ENCODE data around the gene EZH2.

Gene EZH2

DNA sequence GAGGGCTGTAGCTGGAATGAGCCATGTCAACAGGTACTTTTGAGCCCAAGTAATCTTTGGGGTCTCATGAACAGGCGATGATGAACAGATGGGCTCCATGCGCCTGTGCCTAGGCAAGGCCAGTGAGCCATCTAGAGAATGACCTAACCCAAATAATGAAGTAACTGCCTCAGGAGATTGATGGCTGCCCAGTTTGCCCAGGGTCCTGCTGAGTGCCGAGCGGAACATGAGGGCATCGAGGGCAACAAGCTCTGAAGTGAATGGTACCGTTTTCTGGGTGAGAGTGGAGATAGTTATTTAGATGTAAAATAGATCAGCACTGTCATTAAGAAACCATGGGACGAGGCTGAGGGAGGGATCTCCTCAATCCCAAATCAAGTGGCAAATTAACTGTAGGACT is 77.9 kb downstream of the EZH2 start:
- no peak for DNase-seq (ENCODE audit: low read depth)

DNA sequence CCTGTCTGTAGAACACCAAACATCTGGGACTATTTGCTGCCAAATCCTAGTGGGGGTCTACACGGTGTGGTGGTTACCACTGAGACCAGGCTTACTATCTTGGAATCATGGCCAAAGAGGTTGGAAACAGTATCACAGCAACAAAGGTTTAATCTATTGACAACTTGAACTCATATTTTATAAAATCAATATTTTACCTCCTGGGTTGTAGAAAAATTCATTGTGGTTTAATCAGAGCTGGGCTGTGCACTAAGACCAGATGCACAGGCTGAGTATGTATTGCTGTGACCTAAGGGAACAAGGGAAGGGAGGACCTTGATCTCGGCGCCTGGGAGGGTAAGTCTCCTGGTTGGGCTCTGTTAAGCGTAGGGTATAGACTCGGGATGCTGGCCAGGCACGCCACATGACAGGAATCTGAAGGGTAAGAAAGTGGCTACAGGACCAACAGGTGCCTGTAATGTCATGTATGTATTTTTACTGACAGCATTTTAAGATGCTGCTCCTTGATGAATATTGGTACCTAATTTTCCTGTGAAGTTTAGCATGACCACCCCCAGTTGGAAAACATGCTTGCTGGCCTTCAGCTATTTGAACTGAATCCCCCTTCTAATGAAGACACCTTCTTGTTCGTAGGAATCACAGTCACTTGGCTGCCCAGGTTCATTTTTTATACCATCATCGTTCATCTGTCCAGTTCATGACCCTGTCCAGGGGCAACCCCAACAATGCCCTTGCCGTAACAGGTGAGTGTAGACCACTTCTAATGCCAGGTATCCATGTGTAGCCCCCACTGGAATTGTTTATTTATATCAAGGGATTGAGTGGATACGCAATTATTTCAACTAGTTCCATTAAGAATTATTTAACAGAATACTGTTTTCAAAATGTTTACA is 79.5 kb downstream of the EZH2 start:
- no peak for DNase-seq (ENCODE audit: low read depth)

DNA sequence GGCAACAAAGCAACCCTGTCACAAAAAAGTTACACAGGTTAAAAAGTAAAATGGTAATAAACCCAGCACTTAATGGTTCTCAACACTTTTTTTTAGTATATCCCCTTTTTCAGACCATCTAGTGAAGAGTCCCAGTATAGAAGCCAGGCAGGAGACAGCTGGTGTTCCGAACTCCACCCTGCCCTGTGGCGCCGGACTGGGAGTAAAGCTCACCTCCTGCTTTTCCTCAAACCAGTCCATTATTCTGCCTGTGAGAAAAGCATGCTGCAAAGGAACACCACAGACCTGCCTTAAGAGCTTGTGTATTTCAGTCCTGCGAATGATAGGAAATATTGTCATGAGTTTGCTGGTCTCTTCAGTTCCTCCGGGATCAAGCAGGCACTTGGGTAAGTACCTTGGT is 81.0 kb downstream of the EZH2 start:
- DNase-seq (ENCODE audit: low read depth) = no peak

DNA sequence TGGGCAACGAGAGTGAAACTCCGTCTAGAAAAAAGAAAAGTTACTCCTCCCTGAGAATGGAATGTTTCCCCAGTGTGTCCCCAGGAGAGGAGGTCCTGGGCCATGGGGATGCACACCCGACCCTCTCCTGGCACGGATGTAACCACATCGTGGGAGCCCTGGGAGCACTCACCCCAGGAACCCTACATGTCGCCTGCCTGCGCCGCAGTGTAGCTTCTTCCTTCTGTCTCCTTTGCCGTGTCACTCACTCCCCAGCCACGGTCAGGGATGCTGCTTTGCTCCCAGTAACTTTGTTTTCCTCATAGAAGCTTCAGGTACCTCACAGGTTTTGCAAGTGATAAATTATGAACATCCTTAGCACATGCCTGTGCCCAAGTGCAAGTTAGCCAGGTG is 82.0 kb downstream of the EZH2 start:
- DNase-seq (ENCODE audit: low read depth) = no peak

DNA sequence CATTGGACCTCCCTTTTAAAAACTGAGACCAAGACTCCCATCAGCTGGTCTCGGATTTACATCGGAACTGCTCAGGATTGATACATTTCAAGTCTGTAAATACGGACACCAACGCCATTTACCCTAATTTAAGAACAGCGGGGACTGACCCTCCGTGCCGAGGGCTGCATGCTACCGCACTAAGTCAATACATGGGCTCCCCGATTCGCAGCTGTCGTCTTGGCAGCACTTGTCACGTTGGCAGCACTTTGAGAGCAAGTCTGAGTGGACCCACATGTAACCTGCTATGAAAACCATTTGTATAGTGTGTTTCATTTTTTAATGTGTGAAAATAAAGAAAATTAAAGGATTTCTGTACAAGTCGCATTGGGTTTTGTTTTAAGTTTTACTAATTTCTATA is 83.4 kb downstream of the EZH2 start:
- DNase-seq (ENCODE audit: low read depth) = no peak

GRCh38 chr7:148799893-148800555 is 84.1 kb downstream of the EZH2 start:
- no peak for DNase-seq (ENCODE audit: low read depth)

- DNase-seq (ENCODE audit: low read depth) = no peak
Observed at GRCh38 chr7:148796841-148797240, 87.2 kb downstream of the EZH2 start.

DNA sequence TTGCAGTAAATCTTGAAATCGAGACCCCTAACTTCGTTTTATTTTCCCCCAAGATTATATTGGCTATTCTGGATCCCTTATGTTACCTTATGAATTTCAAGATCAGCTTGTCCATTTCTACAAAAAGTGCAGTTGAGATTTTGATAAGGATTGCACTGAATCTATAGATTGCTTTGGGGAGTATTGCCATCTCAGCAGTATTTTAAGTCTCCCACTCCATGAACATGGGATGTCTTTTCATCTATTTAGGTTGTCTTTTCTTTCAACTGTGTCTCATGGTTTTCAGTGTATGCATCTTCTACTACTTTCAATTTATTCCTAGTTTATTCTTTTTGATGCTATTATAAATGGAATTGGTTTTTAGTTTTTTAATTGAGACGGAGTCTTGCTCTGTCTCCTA is 89.6 kb downstream of the EZH2 start:
- no peak for DNase-seq (ENCODE audit: low read depth)

GRCh38 chr7:148793590-148793989 is 90.5 kb downstream of the EZH2 start:
- DNase-seq (ENCODE audit: low read depth) = no peak

DNA sequence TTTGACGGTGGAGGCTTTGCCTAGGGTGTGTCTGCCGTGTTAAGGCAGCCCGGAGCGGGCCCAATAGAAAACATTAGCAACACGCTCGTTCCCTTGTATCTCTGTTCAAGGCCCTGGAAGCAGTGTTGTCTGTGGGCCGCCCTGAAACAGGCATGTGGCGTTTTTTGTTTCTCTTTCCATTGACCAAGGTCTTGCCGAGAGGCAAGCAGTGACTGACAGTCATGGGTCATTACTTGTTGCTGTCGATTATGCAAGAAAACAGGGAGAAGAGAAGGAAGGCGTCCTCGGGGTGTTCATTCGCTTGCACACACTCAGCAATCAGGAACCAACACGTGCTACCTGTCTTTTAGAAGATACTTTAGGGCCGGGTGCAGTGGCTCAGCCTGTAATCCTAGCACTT is 92.5 kb downstream of the EZH2 start:
- no peak for DNase-seq (ENCODE audit: low read depth)

DNA sequence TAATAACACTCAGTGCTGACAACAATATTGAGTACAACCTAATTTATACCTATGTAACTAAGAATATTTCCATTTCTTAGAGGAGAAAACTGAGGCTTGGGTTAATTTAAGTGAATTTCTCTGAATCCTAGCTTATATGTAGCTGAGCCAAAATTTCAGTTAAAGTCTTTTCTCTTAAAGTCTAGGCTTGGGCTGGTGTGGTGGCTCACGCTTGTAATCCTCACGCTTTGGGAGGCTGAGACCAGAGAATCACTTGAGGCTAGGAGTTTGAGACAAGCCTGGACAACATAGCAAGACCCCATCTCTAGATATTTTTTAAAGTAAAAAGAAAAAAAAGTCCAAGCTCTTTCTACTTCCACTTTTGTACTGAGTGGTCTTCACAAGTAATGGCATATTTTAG is 93.2 kb downstream of the EZH2 start:
- DNase-seq (ENCODE audit: low read depth) = no peak

- DNase-seq (ENCODE audit: low read depth) = no peak
Observed at GRCh38 chr7:148790131-148790726, 93.9 kb downstream of the EZH2 start.

GRCh38 chr7:148789220-148789619 is 94.9 kb downstream of the EZH2 start:
- DNase-seq (ENCODE audit: low read depth) = no peak

DNA sequence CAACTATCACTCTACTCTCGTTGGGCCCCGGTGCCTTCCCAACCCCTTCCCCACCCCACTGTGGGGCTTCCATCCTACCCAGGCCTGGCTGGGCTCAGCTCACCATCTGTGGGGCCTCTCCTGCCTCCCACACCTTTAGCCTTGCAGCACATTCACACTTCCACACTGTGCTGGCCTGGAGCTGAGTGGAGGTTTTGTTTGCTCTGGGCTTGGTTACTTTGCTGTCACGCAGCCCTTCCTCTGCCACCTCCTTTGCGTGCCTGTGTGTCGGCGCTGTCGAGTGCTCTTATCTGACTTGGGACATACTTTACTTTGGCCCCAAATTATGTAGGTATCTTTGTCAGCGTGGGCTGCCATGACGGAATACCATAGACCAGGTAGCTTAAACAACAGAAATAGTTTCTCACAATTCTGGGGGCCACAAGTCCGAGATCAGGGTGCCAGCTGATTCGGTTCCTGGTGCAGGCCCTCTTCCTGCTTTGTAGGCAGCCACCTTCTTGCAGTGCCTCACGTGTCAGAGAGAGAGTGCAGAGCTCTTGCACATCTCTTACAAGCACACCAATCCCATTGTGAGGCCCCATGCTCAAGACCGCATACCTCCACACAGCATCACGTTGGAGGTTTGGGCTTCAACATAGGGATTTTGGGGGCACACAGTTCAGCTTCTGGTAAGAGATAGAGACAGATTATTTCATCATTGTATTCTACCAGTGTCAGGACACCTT is 96.4 kb downstream of the EZH2 start:
- DNase-seq (ENCODE audit: low read depth) = no peak

DNA sequence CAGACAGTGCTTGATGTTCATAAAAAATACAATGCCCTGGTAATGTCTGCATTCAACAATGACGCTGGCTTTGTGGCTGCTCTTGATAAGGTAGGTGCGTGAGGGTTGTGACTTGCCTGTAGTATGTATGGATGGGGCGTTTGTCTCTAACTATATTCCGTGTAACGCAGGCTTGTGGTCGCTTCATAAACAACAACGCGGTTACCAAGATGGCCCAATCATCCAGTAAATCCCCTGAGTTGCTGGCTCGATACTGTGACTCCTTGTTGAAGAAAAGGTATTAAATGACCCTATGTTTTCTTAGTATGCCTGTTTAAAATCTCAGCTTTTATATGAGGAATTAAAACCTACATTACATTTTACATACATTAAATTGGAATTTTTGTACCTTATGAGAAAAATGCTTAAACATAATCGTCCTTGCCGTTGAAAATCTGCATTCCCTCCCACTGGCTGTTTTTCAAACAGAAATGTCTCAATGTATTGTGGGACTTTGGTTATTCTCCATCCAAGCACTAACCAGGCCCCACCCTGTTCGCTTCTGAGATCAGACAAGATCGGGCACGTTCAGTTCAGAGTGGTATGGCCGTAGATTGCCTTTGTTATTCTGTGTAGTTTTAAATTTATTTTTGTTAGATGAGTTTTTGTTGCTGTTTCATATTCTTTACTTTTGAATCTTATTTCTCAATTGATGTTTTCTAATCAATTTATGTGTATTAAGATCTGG is 100.1 kb downstream of the EZH2 start:
- DNase-seq (ENCODE audit: low read depth) = no peak

DNA sequence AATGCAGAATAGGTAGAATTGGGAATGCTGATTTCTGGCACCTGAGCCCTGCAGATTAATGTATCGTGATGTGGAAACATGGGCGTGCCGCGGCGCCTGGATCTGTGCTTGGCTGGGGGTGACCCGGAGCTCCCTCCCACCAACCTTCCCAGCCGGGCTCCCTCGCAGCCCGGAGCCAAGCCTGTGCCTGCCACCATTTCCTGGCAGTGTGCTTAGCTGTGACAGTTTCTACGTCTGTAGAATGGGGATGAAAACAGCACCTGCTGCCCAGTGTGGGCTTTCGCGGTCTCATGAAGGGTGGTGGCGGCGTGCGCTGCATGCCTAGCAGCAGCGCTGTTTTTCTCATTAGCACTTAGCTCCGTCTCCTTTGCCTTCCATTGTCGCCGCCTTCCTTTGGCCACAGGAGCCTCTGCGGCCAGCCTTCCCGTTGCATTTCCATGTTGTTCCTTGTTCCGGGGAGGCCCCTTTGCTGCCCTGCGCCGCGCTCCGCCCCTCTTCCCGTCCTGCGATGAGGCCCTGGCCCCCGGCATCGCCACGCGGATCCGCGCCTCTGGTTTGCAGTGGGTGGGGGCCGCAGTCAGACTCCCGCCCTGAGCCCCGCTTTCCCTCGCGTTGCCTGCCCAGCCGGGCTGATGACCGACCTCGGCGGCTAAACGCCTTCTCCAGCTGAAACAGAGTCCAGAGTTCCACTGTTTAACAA is 101.2 kb downstream of the EZH2 start:
- DNase-seq (ENCODE audit: low read depth) = no peak

DNA sequence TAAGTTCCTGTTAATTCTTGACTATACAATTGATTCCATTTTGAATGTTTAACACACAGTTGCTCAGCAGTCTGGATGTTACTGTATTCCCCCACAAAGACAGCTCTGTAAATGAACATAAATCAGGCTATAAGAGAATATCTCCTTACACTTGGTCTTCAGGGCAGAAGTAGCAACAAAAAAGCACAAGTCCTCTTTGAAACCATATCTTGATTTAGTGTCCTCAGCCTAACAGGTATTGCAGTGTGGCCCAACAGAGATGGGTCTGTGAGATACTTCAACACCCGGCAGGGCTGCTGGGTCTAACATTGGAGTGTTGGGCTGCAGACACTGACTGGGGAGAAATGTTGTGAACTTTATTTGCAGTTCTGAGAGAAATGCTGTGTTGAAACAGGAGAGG is 109.6 kb downstream of the EZH2 start:
- DNase-seq (ENCODE audit: low read depth) = no peak

- DNase-seq (ENCODE audit: low read depth) = no peak
Observed at GRCh38 chr7:148773334-148773733, 110.8 kb downstream of the EZH2 start.

DNA sequence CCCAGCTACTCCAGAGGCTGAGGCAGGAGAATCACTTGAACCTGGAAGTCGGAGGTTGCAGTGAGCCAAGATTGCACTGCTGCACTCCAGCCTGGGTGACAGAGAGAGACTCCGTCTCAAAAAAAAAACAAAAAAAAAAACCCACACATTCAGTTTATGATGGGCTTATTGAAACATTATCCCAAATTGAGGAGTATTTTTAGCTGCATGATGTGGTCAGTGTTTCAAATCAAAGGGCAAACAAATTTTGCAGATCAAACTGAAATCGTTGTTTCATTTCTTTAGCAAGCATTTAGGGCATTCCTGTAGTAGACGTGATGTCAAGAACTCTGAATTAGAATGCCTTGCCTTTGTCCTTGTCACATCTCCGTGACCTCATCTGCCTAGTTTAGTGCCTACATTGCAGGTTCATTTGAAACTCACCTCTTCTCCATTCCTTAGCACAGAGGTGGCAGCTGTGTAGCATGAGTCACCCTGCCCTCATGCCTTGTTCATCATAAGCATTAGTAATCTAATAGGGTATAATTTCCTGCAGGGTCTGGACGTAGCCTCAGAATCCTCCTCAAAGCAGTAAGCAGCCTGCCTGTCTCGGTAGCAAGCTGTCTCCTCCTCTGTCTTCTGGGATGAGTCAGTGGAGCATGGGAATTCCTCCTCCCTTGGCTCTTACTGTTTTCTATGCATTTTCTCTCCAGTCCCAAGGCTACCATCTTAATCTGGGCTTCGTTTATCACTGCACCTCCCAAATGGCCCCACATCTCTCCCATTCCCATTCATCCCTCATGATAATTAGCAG is 111.6 kb downstream of the EZH2 start:
- DNase-seq (ENCODE audit: low read depth) = peak; percentile 64

GRCh38 chr7:148770004-148770403 is 114.1 kb downstream of the EZH2 start:
- no peak for DNase-seq (ENCODE audit: low read depth)

All from fibroblast of the conjunctiva (primary cell).